NCI-H345 treated with DMSO at 0.1 percent for 48 hours (cell line): ENCODE data around the gene DAPL1.

Source experiments
- DNase-seq: peaks from one replicate; lab custom pipeline; 2025; ENCODE audit not compliant: unreplicated experiment; lab: John Stamatoyannopoulos, UW

The DAPL1 gene

DNA sequence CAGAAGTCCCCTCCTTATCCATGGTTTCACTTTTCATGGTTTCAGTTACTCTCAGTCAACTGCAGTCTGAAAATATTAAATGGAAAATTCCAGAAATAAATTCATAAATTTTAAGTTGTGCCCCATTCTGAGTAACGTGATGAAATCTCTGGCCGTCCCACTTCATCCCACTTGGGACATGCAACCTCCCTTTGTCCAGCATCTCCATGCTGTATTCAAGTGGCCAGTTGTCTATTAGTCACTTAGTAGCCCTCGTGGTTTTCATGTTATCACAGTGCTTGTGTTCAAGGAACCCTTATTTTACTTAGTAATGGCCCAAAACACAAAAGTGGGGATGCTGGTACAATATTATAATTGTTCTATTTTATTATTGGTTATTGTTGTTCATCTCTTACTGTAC is 18.0 kb upstream of the DAPL1 start:
- no peak for DNase-seq

DNA sequence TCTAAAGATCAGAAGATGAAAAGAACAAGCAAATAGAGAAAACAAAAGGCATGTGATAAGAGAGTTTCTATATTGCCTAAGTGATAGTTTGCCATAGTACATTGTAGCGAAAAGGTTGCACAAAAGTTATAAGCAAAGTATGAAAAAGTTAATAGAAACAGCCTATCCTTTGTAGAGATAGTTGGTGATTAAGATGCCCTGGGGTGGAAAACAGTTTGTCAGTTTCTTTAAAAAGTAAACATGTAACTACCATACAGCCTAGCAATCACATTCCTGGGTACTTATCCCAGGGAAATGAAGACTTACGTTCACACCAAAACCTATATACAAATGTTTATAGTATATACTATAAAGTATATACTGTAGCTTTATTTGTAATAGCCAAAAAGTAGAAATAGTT is 16.9 kb upstream of the DAPL1 start:
- no peak for DNase-seq

DNA sequence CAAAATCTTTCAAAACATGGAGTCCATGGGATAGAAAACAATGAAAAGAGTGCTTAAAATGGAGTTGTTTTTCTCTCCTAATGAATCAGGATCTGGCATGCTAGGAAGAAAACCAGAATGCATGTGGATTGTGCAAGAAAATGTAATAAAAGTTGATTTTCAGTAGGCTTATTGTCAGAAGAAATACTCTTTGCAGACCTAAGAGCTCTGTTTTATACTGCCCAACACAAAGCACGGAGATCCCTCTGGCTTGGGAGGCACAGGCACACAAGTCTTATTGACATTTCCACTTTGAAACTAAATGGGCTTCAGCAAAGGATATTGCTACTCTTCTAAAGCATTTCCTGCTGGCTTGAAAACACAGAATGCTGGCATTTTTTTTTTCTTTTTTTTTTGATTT is 15.5 kb upstream of the DAPL1 start:
- no peak for DNase-seq

DNA sequence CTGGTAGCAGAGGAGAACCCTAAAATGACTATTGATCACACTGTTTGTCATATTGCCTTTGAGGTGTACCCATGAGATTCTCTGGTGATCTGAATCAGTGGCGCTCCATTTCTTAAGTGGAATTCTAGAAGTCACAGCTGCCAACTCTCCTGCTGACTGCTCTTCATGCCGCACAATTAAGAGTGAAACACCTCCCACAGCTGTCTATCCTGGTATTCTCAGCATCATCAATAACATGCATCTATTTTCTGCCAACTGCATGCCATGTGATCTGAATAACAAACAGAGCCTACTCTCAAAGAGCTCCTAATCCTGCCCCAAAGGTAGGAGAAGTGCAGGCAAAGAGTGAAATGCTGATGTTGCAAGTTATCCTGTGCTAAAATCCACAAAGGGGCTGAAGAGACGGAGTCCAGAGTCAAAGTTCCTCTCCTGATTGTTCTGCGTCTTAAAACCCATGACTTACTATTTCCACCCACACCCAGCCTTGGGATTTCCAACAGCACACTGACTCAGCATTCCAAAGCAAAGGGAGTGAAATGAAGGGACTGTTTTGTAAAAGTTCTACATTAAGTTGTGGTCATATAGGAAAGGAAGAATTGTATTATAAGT is 13.7 kb upstream of the DAPL1 start:
- DNase-seq = no peak

DNA sequence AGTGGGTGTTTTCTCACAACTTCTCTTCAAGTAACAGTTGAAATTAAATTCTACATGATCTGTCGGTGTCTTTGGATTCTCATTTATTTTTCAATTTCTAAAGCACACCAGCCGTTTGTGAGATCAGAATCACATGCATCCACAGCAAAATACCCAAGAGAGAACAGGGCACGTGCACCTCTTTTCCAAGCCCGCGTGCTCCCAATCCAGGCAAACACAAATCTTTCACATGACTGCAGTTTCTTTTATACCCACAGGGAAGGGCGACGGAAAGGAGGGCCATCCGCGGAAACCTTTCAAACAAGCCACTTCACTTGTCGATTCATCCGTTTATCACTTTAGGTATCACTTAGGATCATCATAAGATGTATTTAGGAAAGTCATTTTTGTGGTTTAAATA is 13.0 kb upstream of the DAPL1 start:
- no peak for DNase-seq

DNA sequence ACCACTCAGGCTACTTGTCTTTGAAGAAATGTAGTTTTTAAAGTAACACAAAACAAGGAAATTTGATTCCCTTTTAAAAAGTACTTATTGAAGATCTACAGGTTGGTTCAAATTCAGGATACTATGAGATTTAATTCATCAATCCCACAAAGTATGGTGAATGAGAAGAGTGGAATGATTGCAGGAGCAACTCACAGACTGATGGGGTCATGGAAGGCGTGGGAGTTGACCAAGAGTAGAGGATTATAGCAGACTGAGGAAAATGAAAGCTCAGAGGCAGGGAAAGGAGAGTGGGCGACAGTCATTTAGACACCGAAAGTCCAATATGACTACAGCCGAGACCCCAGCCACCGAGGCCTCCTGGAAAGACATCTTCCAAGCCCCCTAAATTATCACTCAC is 12.5 kb upstream of the DAPL1 start:
- DNase-seq = no peak

DNA sequence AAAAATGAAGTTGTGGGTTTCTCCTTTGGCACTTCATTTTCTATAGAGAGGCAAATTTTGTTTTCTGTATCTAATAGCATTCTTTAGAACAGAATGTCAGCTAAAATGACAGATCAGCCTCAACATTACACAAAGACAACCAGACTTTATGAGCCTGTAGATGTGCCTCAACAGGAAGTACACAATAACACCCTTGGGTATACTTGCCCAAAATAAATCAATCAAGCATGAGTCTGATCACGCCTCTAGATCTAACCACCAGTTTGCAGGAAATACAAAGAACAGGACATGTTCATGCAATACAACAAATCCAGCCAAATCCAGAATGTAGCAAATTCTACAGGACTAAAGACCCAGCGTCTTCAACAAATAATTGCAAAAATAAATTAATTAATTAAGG is 11.2 kb upstream of the DAPL1 start:
- no peak for DNase-seq

DNA sequence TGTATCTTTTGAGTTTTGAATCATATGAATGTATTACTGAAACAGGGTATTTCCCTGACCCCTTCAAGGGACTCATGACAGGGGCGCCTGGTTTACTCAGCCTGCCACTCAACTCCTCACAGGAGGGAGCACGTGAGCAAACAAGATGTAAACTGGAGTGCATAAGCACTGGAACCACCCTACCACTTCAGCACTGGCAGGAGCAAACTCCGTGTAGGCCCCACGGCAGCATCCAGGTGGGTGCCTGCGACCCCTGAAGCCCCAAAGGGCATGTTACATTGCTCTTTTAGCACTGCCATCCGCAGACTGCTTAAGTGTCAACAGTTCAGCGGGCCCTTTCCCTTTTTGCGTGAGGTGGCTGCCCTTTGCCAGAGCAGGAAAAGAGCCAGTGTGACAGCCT is 8.2 kb upstream of the DAPL1 start:
- no peak for DNase-seq

DNA sequence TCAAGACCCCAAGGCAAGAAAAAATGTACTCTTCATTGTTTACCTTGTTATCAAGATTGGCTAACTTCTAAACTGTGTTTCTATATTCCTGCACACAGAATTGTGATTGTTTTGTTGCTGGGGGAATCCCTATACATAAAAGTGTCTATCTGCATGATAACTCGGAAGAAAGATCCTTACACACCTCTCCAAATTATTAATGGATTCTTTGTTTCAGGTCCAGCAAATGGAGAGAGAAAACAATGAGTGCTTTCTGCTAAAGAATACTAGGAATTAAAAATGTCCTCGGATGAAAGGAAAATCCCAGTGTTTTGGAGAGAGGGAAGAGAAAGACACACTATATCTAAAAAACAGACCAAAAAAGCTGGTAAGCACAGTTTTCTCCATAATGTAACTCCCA is 6.2 kb upstream of the DAPL1 start:
- DNase-seq = no peak

DNA sequence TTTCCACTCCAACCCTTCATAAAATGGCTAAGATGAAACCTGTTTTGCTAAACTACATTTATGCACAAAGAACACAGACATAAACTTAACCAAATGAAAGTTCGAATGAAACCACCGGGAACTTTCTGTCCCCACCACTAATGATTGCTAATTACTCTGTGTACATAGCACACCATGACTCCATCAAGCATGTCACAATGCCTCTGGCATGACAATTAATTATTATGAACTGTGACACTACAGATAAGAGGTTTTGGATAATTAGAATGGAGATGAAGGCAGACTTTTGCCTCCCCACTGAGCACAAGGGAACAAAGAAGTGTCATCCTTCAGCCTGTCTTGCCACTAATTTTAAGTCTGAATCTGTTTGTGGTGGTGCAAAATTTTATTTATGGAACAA is 1.5 kb downstream of the DAPL1 start:
- no peak for DNase-seq

DNA sequence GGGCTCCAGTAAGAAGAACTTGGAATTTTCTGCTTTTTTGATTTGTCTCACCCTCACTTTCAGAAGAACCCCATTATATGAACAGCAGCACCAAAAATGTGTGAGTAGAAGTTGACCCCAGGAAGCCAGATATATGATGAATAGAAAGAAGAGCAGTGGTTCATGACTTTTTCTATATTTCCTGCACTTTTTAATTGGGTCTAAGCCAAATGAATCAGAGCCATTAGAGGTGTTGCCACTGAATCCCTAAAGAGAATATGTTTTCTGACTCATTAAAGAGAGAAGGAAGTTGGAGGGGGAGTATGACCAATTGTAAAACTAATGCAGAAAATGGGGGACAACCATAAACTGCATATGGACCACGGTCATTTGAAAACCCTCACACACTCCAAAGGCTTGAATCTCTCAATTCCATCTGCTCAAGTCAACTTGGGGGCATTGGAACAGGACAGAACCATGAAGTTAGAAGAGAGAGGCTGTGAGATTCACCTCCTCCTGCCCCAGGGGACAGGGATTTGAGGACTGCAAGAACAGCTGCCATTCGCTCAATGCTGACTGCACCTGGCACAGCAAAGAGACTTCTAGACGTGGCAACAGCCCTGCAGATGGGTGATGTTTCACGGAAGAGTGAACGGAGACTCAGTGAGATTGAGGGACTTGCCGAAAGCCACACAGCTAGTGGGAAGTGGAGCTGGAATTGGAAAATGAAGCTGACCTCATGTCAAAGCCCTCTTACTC is 3.0 kb downstream of the DAPL1 start:
- no peak for DNase-seq

DNA sequence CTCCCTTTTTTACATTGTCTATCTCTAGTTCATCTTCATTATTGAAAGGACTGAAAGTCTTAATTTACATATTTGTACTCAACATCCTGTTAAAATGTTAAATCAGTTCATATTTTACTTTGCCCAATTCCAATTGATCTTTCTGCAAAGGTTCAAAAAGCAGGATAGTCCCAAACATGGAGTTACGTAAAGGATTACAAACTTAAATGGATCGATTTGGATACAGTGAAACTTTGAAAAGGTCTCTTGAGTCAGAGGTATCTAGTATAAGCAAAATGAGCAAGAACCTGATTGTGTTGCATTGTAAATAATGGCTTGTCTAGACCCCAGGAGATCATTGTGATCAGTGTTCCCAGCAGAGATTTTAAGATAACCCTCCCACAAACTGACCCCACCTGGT is 4.1 kb downstream of the DAPL1 start:
- no peak for DNase-seq

DNA sequence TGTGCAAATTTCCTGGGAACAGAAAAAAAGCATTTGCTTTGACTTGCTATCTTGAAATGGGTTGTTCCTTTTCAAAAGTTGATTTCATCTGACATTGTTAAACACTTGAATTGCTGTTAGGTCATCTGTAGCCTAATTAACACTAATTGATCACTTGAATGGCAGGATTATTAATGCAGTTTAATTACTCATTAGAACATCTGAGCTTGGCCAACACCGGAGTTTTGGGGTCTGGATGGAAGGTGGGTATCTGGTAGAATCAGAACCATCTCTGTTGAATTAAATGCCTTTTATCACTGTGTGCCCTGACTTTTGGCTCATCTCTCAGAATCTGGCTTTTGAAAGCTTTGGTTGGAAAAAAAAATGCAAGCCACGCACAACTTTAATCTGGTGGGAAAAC is 8.4 kb downstream of the DAPL1 start:
- no peak for DNase-seq

DNA sequence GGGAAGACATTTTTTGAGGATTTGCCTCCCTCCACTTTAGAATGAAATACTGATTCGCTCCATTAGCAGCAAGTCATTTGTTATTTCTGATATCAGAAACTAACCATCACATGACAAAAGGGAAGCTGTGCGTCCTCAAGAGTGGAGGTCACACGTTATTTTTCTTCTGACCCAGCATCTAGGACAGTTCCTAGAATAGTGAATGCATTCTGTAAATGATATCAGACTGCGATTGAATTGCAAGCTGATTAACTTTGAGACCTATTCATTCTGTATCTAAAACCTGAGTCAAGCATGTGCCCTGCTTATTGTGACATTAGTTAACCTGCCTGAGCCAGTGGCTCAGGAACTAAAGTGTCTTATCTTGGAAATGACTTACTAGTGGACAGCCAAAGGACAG is 10.1 kb downstream of the DAPL1 start:
- no peak for DNase-seq

DNA sequence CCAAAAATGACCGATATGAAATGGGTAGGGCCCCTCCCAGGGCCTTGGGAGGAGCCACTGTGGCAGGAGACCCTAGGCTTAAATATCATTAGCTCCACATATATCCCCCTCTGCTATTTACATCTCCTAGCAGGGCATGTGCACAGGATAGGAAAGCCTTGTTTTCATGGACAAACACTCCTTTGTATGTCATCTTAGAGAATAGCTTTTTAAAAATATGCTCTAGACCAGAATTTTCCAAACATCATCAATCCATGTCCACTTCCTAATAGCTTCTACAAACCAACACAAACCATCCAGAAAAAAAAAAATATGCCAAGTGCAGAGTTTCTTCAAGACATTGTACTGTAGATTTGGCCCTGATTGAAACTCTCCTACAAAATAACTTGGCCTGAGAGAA is 10.8 kb downstream of the DAPL1 start:
- DNase-seq = no peak

DNA sequence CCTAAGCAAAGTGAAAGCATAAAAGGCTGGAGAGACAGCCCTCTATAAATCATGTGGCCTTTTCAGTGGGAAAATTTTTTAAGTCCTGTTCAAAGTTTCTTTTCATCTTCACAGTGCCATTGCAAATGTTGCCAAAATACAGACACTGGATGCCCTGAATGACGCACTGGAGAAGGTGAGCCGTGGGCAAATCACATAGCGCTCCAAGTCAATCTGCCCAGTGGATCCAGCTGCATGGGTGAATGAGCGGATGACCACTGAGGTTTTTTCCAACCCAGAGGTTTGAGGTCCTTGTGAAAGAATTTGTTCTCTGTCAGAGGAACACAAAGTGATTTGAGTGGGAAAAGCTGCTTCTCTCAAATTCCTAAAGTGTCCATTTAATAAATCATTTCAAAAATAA is 11.8 kb downstream of the DAPL1 start:
- no peak for DNase-seq

DNA sequence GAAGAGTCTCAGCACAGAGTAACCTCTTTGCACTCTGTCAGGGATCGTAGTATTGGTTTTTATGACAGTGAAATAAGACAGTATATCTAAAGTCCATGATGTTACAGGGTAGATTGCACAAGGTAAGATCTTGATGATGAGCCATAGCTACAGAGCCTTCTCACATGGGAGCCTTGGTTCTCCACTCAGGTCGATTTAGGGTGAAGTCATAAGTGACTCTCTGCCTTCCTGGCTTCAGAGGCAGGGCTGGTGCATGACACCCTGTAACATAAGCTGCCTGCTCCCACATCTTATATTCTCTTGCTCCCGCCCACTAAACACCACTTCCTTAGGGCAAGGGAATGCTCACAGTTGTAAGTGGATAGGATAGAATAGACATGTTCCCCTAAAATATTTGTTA is 13.3 kb downstream of the DAPL1 start:
- DNase-seq = no peak

DNA sequence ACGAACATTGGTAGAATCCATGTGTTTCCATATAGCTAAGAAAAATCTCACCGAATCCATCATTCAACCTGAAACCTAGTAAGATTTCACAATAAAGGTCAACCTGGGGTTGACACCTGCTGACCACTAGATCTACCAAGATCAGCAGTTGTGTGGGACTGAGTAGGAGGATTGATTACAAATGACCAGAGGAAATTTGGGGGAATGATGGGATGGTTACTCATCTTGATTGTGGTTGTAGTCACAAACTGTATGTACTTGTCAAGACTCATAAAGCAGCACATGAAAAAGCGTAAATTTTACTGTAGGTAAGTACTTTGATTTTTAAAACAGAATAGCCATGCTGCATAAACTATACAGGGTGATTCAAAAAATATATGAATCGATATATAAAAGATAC is 14.7 kb downstream of the DAPL1 start:
- no peak for DNase-seq

DNA sequence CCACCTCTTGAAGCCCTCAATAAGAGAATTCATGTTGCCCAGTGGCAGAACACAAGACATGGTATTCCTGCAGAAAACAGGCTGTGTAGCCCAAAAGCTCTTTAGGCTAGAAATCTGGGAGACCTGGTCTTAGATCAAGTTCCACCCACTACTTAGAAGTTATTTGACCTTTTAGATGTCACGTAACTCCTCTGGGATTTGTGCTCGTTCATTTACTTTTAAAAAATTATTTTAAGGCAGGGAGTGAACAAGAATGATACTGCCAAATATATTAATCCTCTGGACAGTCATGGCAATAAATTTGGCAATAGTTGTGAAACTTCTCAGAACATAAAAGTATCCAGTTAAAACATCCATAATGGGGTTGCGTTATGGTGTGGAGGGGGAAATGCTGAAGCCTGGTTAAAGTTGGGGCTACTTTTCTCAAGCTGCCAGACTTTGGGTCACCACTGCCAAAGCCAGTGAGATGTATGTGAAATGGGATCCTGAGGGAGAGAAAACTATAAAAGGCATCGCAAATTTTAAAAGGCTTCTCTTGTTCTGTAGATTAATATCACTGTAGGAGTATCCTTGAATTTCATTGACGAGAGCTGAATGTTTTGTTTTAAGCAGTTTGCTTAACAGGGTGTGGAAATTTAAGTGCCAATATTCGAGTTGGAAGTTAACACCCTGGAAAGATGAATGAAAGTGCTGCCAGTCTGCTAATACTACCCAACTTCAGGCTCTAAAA is 15.8 kb downstream of the DAPL1 start:
- no peak for DNase-seq

DNA sequence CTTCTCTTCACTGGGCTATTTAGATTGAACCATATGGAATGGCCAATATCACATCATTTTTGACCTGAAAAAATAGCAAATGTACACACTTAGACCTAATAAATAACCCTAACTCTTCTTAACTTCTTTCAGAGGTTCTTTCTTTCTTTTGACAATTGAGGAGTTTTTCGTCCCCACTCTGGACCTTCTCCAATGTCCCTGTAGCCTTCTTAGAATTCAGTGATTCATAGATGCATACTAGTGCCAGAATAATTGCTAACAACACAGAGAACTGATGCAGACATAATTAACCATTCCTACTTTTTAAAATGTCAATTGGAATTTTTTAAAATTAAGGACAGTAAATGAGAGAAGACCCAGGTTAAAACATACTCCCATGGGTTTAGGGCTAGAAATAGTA is 20.0 kb downstream of the DAPL1 start:
- no peak for DNase-seq

DNA sequence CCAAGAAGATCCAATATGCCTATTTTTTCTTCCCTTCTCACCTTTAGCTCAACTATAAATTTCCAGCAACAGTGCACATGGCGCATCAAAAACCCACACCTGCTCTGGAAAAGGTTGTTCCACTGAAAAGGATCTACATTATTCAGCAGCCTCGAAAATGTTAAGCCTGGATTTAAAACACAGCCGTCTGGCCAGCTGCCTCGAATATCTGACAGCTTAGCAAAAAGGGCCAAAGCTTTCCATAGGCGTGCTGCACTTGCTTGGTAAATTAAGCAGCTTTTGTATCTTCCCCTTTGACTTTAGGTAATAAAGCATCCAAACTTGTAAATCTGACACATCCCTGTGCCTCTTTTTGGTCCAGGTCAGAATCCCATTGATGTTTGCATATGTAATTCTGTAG is 20.5 kb downstream of the DAPL1 start:
- no peak for DNase-seq

DNA sequence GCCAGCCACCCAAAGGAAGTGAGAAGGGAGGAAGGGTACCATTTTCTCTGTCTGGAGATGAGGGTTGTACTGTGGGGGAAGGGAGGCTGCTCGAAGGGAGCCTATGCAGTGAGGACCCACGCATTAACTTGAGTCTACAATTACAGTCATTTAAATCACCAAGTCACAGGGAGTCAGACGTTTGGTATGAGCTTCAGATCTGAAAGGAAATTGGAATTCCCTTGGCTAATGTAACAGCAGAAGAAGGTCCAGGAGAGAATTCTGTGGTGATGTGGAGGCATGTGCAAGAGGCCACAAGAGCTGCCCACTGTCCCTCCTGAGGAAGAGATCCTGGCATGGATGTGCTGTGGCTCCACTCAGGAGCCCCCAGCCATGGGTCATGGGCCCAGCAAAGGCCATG is 22.5 kb downstream of the DAPL1 start:
- DNase-seq = no peak

DNA sequence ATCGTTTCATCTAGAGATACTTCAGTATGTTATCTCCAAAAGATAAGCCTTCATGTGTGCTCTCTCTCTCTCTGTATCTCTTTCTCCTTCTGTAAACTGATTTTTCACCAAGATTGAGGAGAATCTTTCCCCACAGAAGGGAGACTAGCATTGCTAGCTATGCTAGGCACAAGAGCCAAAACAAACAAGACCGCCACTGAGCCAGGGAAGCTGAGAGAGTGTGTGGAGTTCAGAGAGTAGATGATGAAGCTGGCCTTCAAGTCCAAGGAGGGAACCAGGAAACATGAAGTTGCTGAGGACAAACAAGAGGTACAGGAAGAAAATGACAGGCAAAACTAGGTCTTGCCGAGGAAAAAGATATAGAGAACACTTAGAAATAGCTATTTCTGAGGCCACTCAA is 23.4 kb downstream of the DAPL1 start:
- DNase-seq = no peak
